ENCODE data around the gene BMPR1B. TPM values are rescaled to one million over a fixed set of nuclear protein-coding genes. Genes with fewer than 3 reads are reported as not detected.

Gene BMPR1B
- total RNA-seq, 4 donors from 2014 or later: 10.5 to 40.9 (median 20.3) TPM

DNA sequence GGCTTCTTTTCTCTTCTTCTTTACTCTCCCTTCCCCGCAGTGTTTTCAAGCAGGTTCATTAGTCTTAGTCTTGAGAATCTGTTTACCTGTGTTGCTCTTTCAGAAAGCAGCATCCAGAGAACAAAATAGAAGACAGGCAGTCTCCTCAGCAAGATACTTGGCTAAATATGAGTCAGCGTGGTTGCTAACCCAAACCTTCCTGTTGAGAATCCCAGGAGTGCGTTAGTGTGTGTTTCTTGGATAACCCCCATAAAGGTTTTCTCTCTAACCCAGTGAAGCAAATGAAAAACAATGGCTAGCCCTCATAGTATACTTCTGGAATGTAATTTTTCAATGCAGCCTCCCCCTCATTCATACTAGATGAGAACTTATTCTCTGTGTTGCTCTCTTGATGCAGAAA lies 41.1 kb downstream of the BMPR1B start:
- Histone ChIP-seq H3K9me3 (no peaks in the 10 kb centered on the region), H3K4me1 (peaks cover 0 to 7% (median 0%) of the 10 kb centered on the region in 3 donors), H3K4me3 (no peak overlapping the region), H3K27ac (no peak overlapping the region), H3K27me3 (no peaks in the 10 kb centered on the region), H3K36me3 (no peaks in the 10 kb centered on the region)
- TF ChIP-seq POLR2A (IDR thresholded peaks at IDR 0.05) (no peak), POLR2AphosphoS5 (IDR thresholded peaks at IDR 0.05) (no peak), EP300 (IDR thresholded peaks at IDR 0.05) (no peak)
- TF ChIP-seq, protein P1, sequence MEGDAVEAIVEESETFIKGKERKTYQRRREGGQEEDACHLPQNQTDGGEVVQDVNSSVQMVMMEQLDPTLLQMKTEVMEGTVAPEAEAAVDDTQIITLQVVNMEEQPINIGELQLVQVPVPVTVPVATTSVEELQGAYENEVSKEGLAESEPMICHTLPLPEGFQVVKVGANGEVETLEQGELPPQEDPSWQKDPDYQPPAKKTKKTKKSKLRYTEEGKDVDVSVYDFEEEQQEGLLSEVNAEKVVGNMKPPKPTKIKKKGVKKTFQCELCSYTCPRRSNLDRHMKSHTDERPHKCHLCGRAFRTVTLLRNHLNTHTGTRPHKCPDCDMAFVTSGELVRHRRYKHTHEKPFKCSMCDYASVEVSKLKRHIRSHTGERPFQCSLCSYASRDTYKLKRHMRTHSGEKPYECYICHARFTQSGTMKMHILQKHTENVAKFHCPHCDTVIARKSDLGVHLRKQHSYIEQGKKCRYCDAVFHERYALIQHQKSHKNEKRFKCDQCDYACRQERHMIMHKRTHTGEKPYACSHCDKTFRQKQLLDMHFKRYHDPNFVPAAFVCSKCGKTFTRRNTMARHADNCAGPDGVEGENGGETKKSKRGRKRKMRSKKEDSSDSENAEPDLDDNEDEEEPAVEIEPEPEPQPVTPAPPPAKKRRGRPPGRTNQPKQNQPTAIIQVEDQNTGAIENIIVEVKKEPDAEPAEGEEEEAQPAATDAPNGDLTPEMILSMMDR (IDR thresholded peaks at IDR 0.05): no peak
- ATAC-seq: no peak
- WGBS, 2 donors (ENCODE audit: low coverage in 1 of 2): 68 to 76% methylated on average over 3 of the region's 3 CpGs

DNA sequence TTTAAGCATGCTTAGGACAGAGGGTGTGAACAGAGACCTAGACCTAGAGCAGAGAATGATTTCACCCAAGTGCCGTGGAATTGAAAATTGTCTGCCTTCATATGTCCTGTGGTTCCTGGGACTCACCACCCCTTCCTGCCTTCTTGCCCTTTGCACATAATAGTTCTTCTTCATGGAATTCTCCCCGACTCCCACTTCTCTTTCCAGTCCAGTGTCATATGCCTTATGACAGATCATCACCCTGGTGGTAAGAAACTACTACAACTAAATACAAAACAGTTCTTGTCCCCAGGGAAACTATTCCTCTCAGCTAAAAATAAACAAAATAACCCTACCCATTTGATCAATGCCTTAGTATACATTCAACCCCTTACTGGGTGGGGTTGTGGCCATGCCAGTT lies 43.3 kb downstream of the BMPR1B start:
- no peaks in the 10 kb centered on the region for H3K36me3 ChIP-seq
- H3K4me1 ChIP-seq: peaks cover 0 to 22% (median 0%) of the 10 kb centered on the region in 3 donors
- ATAC-seq: no peak
- H3K27ac ChIP-seq: no peak overlapping the region
- H3K27me3 ChIP-seq: no peaks in the 10 kb centered on the region
- TF ChIP-seq POLR2A (IDR thresholded peaks at IDR 0.05): no peak
- TF ChIP-seq POLR2AphosphoS5 (IDR thresholded peaks at IDR 0.05): no peak
- TF ChIP-seq, protein P1 (IDR thresholded peaks at IDR 0.05): no peak
- TF ChIP-seq EP300 (IDR thresholded peaks at IDR 0.05): no peak
- H3K9me3 ChIP-seq: no peaks in the 10 kb centered on the region
- H3K4me3 ChIP-seq: no peak overlapping the region
- WGBS, 2 donors (ENCODE audit: low coverage in 1 of 2): 66 to 79% methylated on average over 2 of the region's 2 CpGs

DNA sequence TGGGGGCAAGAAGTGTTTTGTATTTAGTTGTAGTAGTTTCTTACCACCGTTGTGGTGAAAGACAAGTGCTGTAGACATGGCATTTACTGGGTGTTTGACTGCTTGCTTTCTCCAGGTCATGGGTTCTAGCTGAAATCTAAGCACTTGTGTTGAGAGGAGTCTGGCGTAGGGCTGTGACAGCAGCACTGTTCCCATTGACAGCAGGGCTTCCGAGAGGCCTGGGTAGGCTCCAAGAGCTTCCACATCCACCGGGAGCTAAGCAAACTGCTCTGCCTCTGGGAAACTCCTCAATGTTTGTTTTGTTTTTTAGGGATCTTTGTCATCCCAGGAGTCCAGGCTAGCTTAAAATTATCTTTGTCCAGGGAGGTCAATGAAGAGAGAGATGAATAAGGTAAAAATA lies 44.3 kb downstream of the BMPR1B start:
- no peak for ATAC-seq
- Histone ChIP-seq H3K27me3 (no peaks in the 10 kb centered on the region), H3K4me1 (peaks cover 0 to 29% (median 0%) of the 10 kb centered on the region in 3 donors), H3K4me3 (no peak overlapping the region), H3K27ac (peak overlapping the region in 2 of 4 donors; percentile 19 to 36), H3K36me3 (no peaks in the 10 kb centered on the region), H3K9me3 (no peaks in the 10 kb centered on the region)
- WGBS, 2 donors (ENCODE audit: low coverage in 1 of 2): 18 to 31% methylated on average over 3 to 4 of the region's 4 CpGs
- TF ChIP-seq, protein P1 (IDR thresholded peaks at IDR 0.05): no peak

DNA sequence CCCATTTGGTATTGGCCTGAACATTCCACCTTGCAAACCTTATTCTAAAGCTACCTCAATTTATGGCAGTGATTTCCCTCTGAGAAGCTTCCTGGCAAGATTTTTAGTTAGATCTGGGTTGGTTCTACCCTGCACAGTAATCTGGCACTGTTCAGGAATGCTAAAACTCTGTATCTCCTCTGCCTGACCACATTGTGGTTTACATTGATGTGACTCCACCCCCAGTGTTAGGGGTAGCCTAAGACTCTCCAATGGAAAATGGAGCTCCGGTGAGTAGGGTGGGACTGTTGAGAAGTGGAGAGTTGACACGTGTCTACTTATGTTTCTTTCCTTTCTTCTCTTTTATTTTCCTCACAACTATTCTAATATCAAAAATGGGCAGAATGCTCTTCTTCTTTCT lies 45.4 kb downstream of the BMPR1B start:
- 65 to 83% methylated on average over 1 to 2 of the region's 2 CpGs for WGBS, 2 donors (ENCODE audit: low coverage in 1 of 2)
- Histone ChIP-seq H3K4me3 (no peak overlapping the region), H3K4me1 (peaks cover 0 to 37% (median 0%) of the 10 kb centered on the region in 3 donors), H3K36me3 (no peaks in the 10 kb centered on the region), H3K27me3 (no peaks in the 10 kb centered on the region), H3K9me3 (no peaks in the 10 kb centered on the region), H3K27ac (no peak overlapping the region)
- ATAC-seq: no peak
- TF ChIP-seq POLR2A (IDR thresholded peaks at IDR 0.05): no peak
- TF ChIP-seq POLR2AphosphoS5 (IDR thresholded peaks at IDR 0.05): no peak
- no peak for TF ChIP-seq EP300 (IDR thresholded peaks at IDR 0.05)
- TF ChIP-seq, protein P1 (IDR thresholded peaks at IDR 0.05): no peak

DNA sequence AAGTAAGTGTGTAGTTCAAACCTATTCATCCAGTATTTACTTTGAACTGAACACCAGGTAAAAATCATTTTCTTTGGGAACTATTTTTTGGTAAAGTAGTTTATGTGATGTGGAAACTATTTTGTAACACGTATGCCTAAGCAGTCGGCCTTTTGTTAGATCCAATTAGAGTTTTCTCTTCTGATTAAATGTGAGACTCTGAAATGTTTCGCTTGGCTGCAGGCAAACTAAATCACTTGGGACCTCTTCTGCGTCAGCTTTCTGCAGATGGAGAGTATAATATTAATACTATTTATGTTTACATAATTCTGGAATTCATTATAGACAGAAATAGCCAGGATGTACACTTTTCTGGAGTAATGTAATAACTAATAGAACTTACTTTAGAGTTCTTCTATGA lies 46.9 kb downstream of the BMPR1B start:
- no peaks in the 10 kb centered on the region for H3K27me3 ChIP-seq
- no peak overlapping the region for H3K4me3 ChIP-seq
- no peak for ATAC-seq
- H3K27ac ChIP-seq: peak overlapping the region in 2 of 4 donors; percentile 34 to 47
- H3K4me1 ChIP-seq: peaks cover 0 to 37% (median 0%) of the 10 kb centered on the region in 3 donors
- no peaks in the 10 kb centered on the region for H3K9me3 ChIP-seq
- 12 to 54% methylated on average over 4 of the region's 4 CpGs for WGBS, 2 donors (ENCODE audit: low coverage in 1 of 2)
- TF ChIP-seq EP300 (IDR thresholded peaks at IDR 0.05) (no peak), POLR2A (IDR thresholded peaks at IDR 0.05) (no peak), POLR2AphosphoS5 (IDR thresholded peaks at IDR 0.05) (no peak)
- TF ChIP-seq, protein P1 (IDR thresholded peaks at IDR 0.05): no peak
- no peaks in the 10 kb centered on the region for H3K36me3 ChIP-seq

All from gastroesophageal sphincter (tissue), 4 donors.